ENCODE measurements around the gene PLCD3.

Gene PLCD3

DNA sequence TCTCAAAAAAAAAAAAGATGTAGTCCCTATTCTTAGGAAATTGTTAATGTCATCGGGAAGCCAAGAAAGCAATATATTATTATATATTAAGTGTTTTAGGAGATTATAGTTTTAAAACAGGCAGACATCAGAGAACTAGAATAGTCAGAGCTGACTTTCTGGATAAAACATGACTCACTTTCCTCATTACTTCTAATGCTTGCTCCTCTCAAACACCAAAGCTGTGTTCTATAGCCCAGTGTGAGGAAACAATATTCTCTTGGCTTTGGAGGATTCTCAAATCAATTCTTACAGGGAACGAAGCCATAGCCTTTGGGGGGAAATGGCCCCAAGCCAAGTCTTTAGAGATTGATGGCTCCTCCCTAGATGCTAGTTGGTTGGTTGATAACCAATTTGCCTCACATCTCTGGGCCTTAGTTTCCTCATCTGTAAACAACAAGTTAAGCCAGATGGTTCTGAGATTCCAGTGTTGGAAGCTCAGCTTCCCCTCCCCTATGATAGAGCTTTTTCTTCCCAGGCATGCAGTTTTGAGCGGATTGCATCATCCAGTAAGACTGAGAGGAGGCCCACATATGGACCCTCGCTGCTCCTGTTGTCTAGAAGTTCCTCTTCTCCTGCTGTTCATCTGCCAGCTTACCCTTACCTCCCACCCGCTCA lies 58.8 kb downstream of the PLCD3 start:
- no peak for DNase-seq (ENCODE audit: low read depth)

DNA sequence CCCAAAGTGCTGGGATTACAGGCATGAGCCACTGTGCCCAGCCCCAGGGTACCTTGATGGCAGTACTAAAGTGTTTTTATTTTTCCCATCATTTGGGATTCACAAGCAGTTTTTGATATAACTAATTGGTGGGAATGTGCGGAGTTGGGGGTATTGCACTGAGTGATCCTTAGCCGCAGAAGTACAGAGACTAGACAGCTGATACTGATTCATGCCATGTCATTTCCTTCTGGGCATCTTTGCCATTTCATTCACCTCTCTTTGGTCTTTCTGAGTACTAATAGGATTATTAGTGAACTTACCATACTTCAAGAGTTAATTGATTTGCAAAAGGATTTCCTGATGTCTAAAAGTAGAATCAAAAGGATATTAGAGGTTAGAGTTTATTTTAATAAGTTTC lies 61.5 kb downstream of the PLCD3 start:
- DNase-seq (ENCODE audit: low read depth): no peak

DNA sequence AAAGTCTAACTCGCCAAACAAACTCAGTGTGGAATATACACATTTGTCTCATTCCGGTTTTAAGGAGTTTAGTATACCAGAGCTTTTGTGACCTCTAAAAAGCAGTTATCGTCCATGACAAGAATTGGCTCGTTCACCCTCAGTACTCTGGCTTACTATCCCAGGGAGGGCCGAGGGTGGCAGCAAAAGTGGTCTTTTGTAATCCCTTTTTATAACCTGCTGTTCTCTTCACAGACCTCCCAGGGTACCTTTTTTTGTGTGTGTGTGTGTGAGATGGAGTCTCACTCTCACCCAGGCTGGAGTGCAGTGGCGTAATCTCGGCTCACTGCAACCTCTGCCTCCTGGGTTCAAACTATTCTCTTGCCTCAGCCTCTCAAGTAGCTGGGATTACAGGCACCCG lies 62.3 kb downstream of the PLCD3 start:
- no peak for DNase-seq (ENCODE audit: low read depth)

DNA sequence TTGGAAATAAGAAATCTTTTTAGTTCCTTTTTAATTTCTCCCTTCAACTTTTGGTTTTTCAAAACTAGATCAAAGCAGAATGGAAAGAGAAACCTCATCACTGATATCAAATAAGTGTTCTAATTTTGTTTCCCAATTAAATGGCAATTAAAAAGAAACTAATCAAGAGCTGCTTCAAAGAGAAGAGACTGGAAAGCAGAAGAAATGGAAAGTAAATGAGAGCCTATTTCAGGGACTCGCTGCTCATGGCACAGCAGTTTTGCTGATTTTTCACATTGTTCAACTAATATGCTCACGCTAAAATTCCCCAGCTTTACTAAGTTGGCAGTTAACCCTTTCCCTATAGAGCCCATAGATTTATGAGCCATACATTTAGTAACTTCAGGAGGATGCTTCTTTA lies 64.7 kb downstream of the PLCD3 start:
- no peak for DNase-seq (ENCODE audit: low read depth)

DNA sequence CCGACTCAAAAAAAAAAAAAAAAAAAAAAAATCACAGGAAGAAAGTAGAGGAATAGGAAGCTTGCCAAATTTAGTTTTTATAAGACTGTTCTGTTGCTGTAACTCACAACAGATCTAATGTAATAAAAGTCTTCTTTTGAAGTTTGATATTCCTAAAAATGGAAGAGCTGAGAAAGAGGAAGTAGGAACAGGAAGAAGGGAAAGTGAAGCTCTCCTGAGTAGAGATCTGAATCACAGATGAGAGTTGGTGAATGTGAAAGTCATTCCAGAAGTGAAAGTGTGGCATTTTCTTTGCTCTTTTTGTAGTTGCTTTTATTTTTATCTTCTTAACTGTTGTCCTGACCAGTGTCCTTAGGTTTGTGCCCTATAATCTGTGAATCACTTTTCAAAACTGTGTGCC lies 69.1 kb downstream of the PLCD3 start:
- no peak for DNase-seq (ENCODE audit: low read depth)

DNA sequence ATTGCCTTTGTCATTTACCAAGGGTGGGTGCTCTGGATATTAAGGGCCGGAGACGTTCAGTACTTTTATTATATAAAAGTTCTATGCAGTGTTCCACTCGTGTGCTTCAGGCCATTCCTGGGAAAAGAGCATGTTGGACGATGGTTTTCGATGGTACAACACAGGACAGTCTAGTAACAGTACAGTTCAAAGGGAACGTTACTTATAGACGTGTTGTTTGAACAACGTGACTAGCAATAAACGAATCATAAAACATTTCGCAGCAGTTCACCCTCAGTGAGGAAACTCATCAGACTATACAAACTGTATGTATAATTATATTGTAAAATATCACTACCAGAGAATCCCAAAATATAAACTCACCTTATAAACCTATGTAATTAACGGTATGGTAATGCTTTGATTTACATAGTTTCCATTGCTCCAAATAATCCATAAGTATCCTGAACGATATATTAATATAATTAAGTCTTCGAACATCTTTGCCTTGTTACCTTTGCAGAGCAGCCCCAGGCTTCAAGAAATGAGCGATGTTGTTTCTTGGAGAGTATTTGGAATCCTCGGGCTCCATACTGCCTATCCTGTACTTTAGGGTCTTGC lies 70.6 kb downstream of the PLCD3 start:
- no peak for DNase-seq (ENCODE audit: low read depth)

GRCh38 chr17:45060797-45061605 lies 71.3 kb downstream of the PLCD3 start, which contains the start of gene NMT1:
TSS of gene NMT1 (plus strand) at chr17:45061317. CDS start at chr17:45061330, 13 bp downstream.
- peak; percentile 89 for DNase-seq (ENCODE audit: low read depth)

DNA sequence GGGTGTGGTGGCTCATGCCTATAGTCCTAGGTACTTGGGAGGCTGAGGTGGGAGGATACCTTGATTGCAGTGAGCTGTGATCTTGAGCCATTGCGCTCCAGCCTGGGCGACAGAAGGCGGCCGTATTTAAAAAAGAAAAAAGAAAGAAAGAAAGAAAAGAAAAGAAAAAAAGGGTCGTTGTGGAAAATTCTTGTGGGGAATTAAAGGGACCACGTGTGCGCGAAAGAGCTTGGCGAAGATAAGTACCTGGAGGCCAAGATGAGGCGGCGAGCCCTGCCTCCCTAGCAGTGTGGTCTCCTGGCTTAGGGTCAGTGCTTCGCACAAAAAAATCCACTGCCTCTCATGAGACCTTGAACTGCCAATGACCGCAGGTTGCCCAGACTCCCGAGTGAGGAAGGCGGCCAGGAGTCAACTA lies 71.9 kb downstream of the PLCD3 start:
- no peak for DNase-seq (ENCODE audit: low read depth)

Measured in stimulated activated CD8-positive, alpha-beta memory T cell treated with anti-CD3 and anti-CD28 coated beads, Interleukin-7, amount 100 ng/mL, for 24 hours (primary cell).